Measurements from ENCODE around the gene PPP2R2C. TPM values are rescaled to one million over a fixed set of nuclear protein-coding genes. Genes with fewer than 3 reads are reported as not detected.

Gene PPP2R2C
- total and polyA plus RNA-seq, 3 experiments from 2014 or later, result not detected

- peaks cover 5% of the 10 kb centered on the region for H3K4me1 ChIP-seq (ENCODE audit: insufficient read depth, low read length)
- ChIA-PET CTCF (no interaction called here), POLR2A (no interaction called here)
- no peaks in the 10 kb centered on the region for H3K27me3 ChIP-seq (ENCODE audit: insufficient read depth, low read length, poor library complexity, severe bottlenecking)
- H3K4me3 ChIP-seq (ENCODE audit: low read length), result no peak overlapping the region
- peak overlapping the region in 3 of 7 donors; percentile 35 to 81 (median 42) for H3K4me3 Mint-ChIP-seq
- H3K36me3 ChIP-seq (ENCODE audit: insufficient read depth, low read length), result no peaks in the 10 kb centered on the region
- H3K9me3 Mint-ChIP-seq, result no peaks in the 10 kb centered on the region
- peaks cover 0 to 1% (median 0%) of the 10 kb centered on the region in 3 donors for H3K36me3 Mint-ChIP-seq
- peaks cover 0 to 3% of the 10 kb centered on the region in 2 donors for H3K27me3 Mint-ChIP-seq
- no peak for DNase-seq
- H3K4me1 Mint-ChIP-seq, result peaks cover 9 to 22% (median 12%) of the 10 kb centered on the region in 3 donors
- H3K27ac Mint-ChIP-seq, result no peak overlapping the region
- no peak overlapping the region for H3K27ac ChIP-seq (ENCODE audit: low read depth, low read length)
- no peaks in the 10 kb centered on the region for H3K9me3 ChIP-seq (ENCODE audit: low read length)
Measured at GRCh38 chr4:6272863-6273660, 199.4 kb downstream of the PPP2R2C start.

GRCh38 chr4:6271701-6272465 lies 200.5 kb downstream of the PPP2R2C start:
- H3K4me1 Mint-ChIP-seq, result peaks cover 9 to 22% (median 12%) of the 10 kb centered on the region in 3 donors
- H3K27ac ChIP-seq (ENCODE audit: low read depth, low read length), result no peak overlapping the region
- POLR2A ChIA-PET, result interaction anchor here (0.6 kb wide), 1 partner anchor 1697 kb away, joined by 3 read pairs; no protein-coding TSS in a partner anchor
- no peaks in the 10 kb centered on the region for H3K27me3 ChIP-seq (ENCODE audit: insufficient read depth, low read length, poor library complexity, severe bottlenecking)
- CTCF ChIA-PET, result interaction anchor here (4.0 kb wide), 1 partner anchor 20 kb away, joined by 20 read pairs; no protein-coding TSS in a partner anchor
- H3K27me3 Mint-ChIP-seq, result peaks cover 0 to 5% of the 10 kb centered on the region in 2 donors
- no peak for DNase-seq
- no peaks in the 10 kb centered on the region for H3K9me3 Mint-ChIP-seq
- H3K36me3 Mint-ChIP-seq, result peaks cover 0 to 1% (median 0%) of the 10 kb centered on the region in 3 donors
- H3K4me3 Mint-ChIP-seq, result peak overlapping the region in 6 of 7 donors; percentile 24 to 89 (median 53)
- H3K9me3 ChIP-seq (ENCODE audit: low read length), result no peaks in the 10 kb centered on the region
- H3K4me3 ChIP-seq (ENCODE audit: low read length), result no peak overlapping the region
- peaks cover 5% of the 10 kb centered on the region for H3K4me1 ChIP-seq (ENCODE audit: insufficient read depth, low read length)
- H3K27ac Mint-ChIP-seq, result no peak overlapping the region
- no peaks in the 10 kb centered on the region for H3K36me3 ChIP-seq (ENCODE audit: insufficient read depth, low read length)

- H3K36me3 Mint-ChIP-seq, result peaks cover 0 to 1% (median 0%) of the 10 kb centered on the region in 3 donors
- POLR2A ChIA-PET, result no interaction called here
- Histone ChIP-seq H3K9me3 (ENCODE audit: low read length) (no peaks in the 10 kb centered on the region), H3K4me1 (ENCODE audit: insufficient read depth, low read length) (peaks cover 5% of the 10 kb centered on the region), H3K27ac (ENCODE audit: low read depth, low read length) (no peak overlapping the region), H3K4me3 (ENCODE audit: low read length) (no peak overlapping the region), H3K27me3 (ENCODE audit: insufficient read depth, low read length, poor library complexity, severe bottlenecking) (no peaks in the 10 kb centered on the region), H3K36me3 (ENCODE audit: insufficient read depth, low read length) (no peaks in the 10 kb centered on the region)
- peak overlapping the region in 1 of 8 donors; percentile 12 for H3K27ac Mint-ChIP-seq
- DNase-seq, result no peak
- peaks cover 0 to 5% of the 10 kb centered on the region in 2 donors for H3K27me3 Mint-ChIP-seq
- H3K9me3 Mint-ChIP-seq, result no peaks in the 10 kb centered on the region
- H3K4me1 Mint-ChIP-seq, result peaks cover 9 to 22% (median 12%) of the 10 kb centered on the region in 3 donors
- CTCF ChIA-PET, result interaction anchor here (4.0 kb wide), 1 partner anchor 19 kb away, joined by 20 read pairs; no protein-coding TSS in a partner anchor
- peak overlapping the region; percentile 74 to 90 (median 84) for H3K4me3 Mint-ChIP-seq
Measured at GRCh38 chr4:6271206-6271605, 201.2 kb downstream of the PPP2R2C start.

- Mint-ChIP-seq H3K4me1 (peaks cover 9 to 22% (median 12%) of the 10 kb centered on the region in 3 donors), H3K4me3 (peak overlapping the region; percentile 74 to 90 (median 84)), H3K36me3 (peaks cover 0 to 1% (median 0%) of the 10 kb centered on the region in 3 donors), H3K27me3 (peaks cover 0 to 6% of the 10 kb centered on the region in 2 donors), H3K27ac (peak overlapping the region in 6 of 8 donors; percentile 12 to 62 (median 40)), H3K9me3 (no peaks in the 10 kb centered on the region)
- Histone ChIP-seq H3K36me3 (ENCODE audit: insufficient read depth, low read length) (no peaks in the 10 kb centered on the region), H3K9me3 (ENCODE audit: low read length) (no peaks in the 10 kb centered on the region), H3K27me3 (ENCODE audit: insufficient read depth, low read length, poor library complexity, severe bottlenecking) (no peaks in the 10 kb centered on the region), H3K27ac (ENCODE audit: low read depth, low read length) (no peak overlapping the region), H3K4me1 (ENCODE audit: insufficient read depth, low read length) (peaks cover 5% of the 10 kb centered on the region), H3K4me3 (ENCODE audit: low read length) (no peak overlapping the region)
- CTCF ChIA-PET, result interaction anchor here (1.9 to 4.0 kb wide), 2 partner anchors 18 to 61 kb away, joined by 6 to 20 read pairs; no protein-coding TSS in a partner anchor
- POLR2A ChIA-PET, result no interaction called here
- no peak for DNase-seq
Measured at GRCh38 chr4:6270636-6271121, 201.7 kb downstream of the PPP2R2C start.

Other genes starting within 250 kb of the PPP2R2C start
- 1 to 10 TPM; 5.1 TPM for gene WFS1, start 202.8 kb downstream of the PPP2R2C start, total RNA-seq
- gene WFS1, start 202.8 kb downstream of the PPP2R2C start, polyA plus RNA-seq, result 3.4 TPM
- 10 to 100 TPM; 17.5 to 18.3 TPM for gene MAN2B2, start 102.6 kb upstream of the PPP2R2C start, total RNA-seq
- 33.5 TPM for gene MAN2B2, start 102.6 kb upstream of the PPP2R2C start, polyA plus RNA-seq
- gene MRFAP1, start 168.1 kb upstream of the PPP2R2C start, total RNA-seq, result 100 to 1,000 TPM; 122 to 126 TPM
- 175 TPM for gene MRFAP1, start 168.1 kb upstream of the PPP2R2C start, polyA plus RNA-seq
- gene S100P, start 221.3 kb upstream of the PPP2R2C start, total RNA-seq, result 1 to 10 TPM; 1.0 to 1.2 TPM
- 1.7 TPM for gene S100P, start 221.3 kb upstream of the PPP2R2C start, polyA plus RNA-seq
- gene MRFAP1L1, start 237.3 kb upstream of the PPP2R2C start, total RNA-seq, result 10 to 100 TPM; 54.9 to 55.9 TPM
- 142 TPM for gene MRFAP1L1, start 237.3 kb upstream of the PPP2R2C start, polyA plus RNA-seq
- 10 to 100 TPM; 21.5 to 22.9 TPM for gene BLOC1S4, start 243.6 kb upstream of the PPP2R2C start, total RNA-seq
- gene BLOC1S4, start 243.6 kb upstream of the PPP2R2C start, polyA plus RNA-seq, result 96.7 TPM